B cell (primary cell): Measurements from ENCODE around the gene DRC7. TPM values are rescaled to one million over a fixed set of nuclear protein-coding genes. Genes with fewer than 3 reads are reported as not detected.
A peak's percentile ranks its signal among the peaks of the same experiment; 100 is the strongest.

Source experiments
- ATAC-seq: fragments of 200-7000 bp; cut with Tn5 transposase; one replicate; pipeline ENCODE4 v1.10.0; 2021; ENCODE audit warnings: low read depth, mild to moderate bottlenecking, moderate number of reproducible peaks, moderate library complexity
- CTCF ChIA-PET: fragments of 350-600 bp; sonication (Branson Sonifier 250); formaldehyde crosslinking; loops from one replicate; lab custom pipeline; 2021; ENCODE audit warnings: antibody characterized with exemption, inconsistent platforms; lab: Charles Lee
- POLR2A ChIA-PET: fragments of 350-600 bp; sonication (Branson Sonifier 250); formaldehyde crosslinking; loops from one replicate; lab custom pipeline; 2021; ENCODE audit warnings: antibody characterized with exemption; lab: Charles Lee
- DNase-seq: peaks from one replicate; pipeline ENCODE4 v3.0.0; 2013
- H2AFZ ChIP-seq: 2 replicates; pipeline ENCODE4 v1.6.1; 2012; ENCODE audit warnings: mild to moderate bottlenecking, low read depth, low read length; ENCODE audit not compliant: insufficient read depth, poor library complexity, severe bottlenecking
- H3K27ac ChIP-seq, 2 donors: 1 replicate in 1 of 2; 2 replicates in 1 of 2; pipeline ENCODE4 v1.5.1; 2012 to 2013; ENCODE audit warnings: low read length in 2 of 2, mild to moderate bottlenecking in 2 of 2, moderate library complexity in 1 of 2
- H3K27me3 ChIP-seq, 4 experiments: fragments of 200-600 bp in 1 of 4; sonication (generic) in 1 of 4; replicated peaks in 1 of 4; 1 replicate in 2 of 4; 2 replicates in 2 of 4; pipeline versions ENCODE4 v1.6.1 to v1.7.0; 2013 to 2016; ENCODE audit warnings: low read length in 3 of 4, mild to moderate bottlenecking in 2 of 4, mixed read lengths in 1 of 4, moderate library complexity in 1 of 4; ENCODE audit not compliant: insufficient read depth in 4 of 4, control insufficient read depth in 3 of 4; ENCODE audit errors: control extremely low read depth in 1 of 4
- H3K36me3 ChIP-seq, 2 experiments: replicated peaks in 1 of 2; 1 replicate in 1 of 2; 2 replicates in 1 of 2; pipeline versions ENCODE4 v1.6.1 to v1.7.1; 2013; ENCODE audit warnings: low read length in 1 of 2; ENCODE audit not compliant: insufficient read depth in 2 of 2, control insufficient read depth in 1 of 2; ENCODE audit errors: control extremely low read depth in 1 of 2, extremely low read depth in 1 of 2
- H3K4me1 ChIP-seq, 2 donors: fragments of 200-600 bp in 1 of 2; sonication (generic) in 1 of 2; 1 replicate in 1 of 2; 2 replicates in 1 of 2; pipeline versions ENCODE4 v1.5.1 to v1.6.1; 2013 to 2017; ENCODE audit warnings: low read length in 2 of 2; ENCODE audit not compliant: control insufficient read depth in 2 of 2, insufficient read depth in 2 of 2
- H3K4me2 ChIP-seq: replicated peaks from 2 replicates; pipeline ENCODE3; 2012; ENCODE audit warnings: mild to moderate bottlenecking, low read depth, low read length; ENCODE audit not compliant: poor library complexity, severe bottlenecking
- H3K4me3 ChIP-seq, 5 experiments: fragments of 200-600 bp in 1 of 5; sonication (generic) in 1 of 5; 1 replicate in 3 of 5; 2 replicates in 2 of 5; pipeline versions ENCODE4 v1.5.1 to v1.7.0; 2011 to 2016; ENCODE audit warnings: low read length in 4 of 5, mild to moderate bottlenecking in 4 of 5, low read depth in 2 of 5, control low read depth in 1 of 5, moderate library complexity in 1 of 5; ENCODE audit not compliant: insufficient read depth in 1 of 5; ENCODE audit errors: control extremely low read depth in 1 of 5, extremely low read depth in 1 of 5
- H3K79me2 ChIP-seq: fragments of 200-600 bp; sonication (generic); one replicate; pipeline ENCODE4 v1.6.0; 2016; ENCODE audit warnings: low read length; ENCODE audit not compliant: control insufficient read depth, insufficient read depth
- H3K9ac ChIP-seq: fragments of 200-600 bp; sonication (generic); 2 replicates; pipeline ENCODE4 v1.6.1; 2017; ENCODE audit warnings: mild to moderate bottlenecking, low read length, moderate library complexity
- H3K9me3 ChIP-seq, 3 donors: one replicate each; pipeline versions ENCODE4 v1.6.1 to v1.7.1; 2013; ENCODE audit warnings: low read length in 2 of 3; ENCODE audit not compliant: control insufficient read depth in 2 of 3, insufficient read depth in 1 of 3; ENCODE audit errors: control extremely low read depth in 1 of 3
- H4K20me1 ChIP-seq: 2 replicates; pipeline ENCODE4 v1.6.0; 2012; ENCODE audit warnings: mild to moderate bottlenecking, low read length; ENCODE audit not compliant: insufficient read depth, control insufficient read depth, poor library complexity, severe bottlenecking
- H3K27ac Mint-ChIP-seq: one replicate; pipeline ENCODE4 v1.8.0; 2021; ENCODE audit warnings: mixed read lengths
- H3K27me3 Mint-ChIP-seq: one replicate; pipeline ENCODE4 v1.8.0; 2021; ENCODE audit warnings: mixed read lengths
- H3K4me1 Mint-ChIP-seq: one replicate; pipeline ENCODE4 v1.8.0; 2021; ENCODE audit warnings: mixed read lengths
- H3K4me3 Mint-ChIP-seq: one replicate; pipeline ENCODE4 v1.8.0; 2021; ENCODE audit warnings: mixed read lengths
- H3K9me3 Mint-ChIP-seq: one replicate; pipeline ENCODE4 v1.8.0; 2022; ENCODE audit warnings: mixed read lengths; ENCODE audit not compliant: insufficient read depth
- CTCF ChIP-seq: fragments of 200-600 bp; IDR thresholded peaks from one replicate; pipeline ENCODE4 v1.8.0; 2022; ENCODE audit warnings: antibody characterized with exemption, mild to moderate bottlenecking
- EZH2 ChIP-seq: IDR thresholded peaks from 2 replicates; pipeline ENCODE4 v1.6.1; 2012; ENCODE audit warnings: borderline replicate concordance, low read depth, mild to moderate bottlenecking, moderate library complexity, low read length; ENCODE audit not compliant: insufficient read depth, poor library complexity, severe bottlenecking
- WGBS: methylation state at CpG from one replicate; pipeline ENCODE4 v1.1.5; 2013; ENCODE audit warnings: missing lambda C conversion rate; ENCODE audit not compliant: insufficient coverage; 5-methylcytosine and 5-hydroxymethylcytosine counted together
- intact Hi-C: fragments of 100-400 bp; cut with micrococcal nuclease; formaldehyde crosslinking; loops from one replicate; pipeline ENCODE4 v1.10.0; 2022
- polyA plus RNA-seq: library from polyadenylated mRNA; depleted of rRNA; stranded (reverse); fragments of >200 nt; gene quantifications from 2 replicates; pipeline ENCODE4 v1.2.3, GENCODE V29; 2012
- total RNA-seq, 2 donors: library from RNA; stranded (reverse); fragments of 120-200 nt in 1 of 2; gene quantifications; 1 replicate in 1 of 2; 2 replicates in 1 of 2; pipeline versions ENCODE4 v1.2.3 to v1.2.4, GENCODE V29; 2013 to 2022

The DRC7 gene
- total and polyA plus RNA-seq, 2 donors (not counting 1 experiment from before 2014, with no cell fraction given) = 0.12 to 0.22 TPM

GRCh38 chr16:57647136-57647875 is 47.3 kb upstream of the DRC7 start:
- Histone ChIP-seq H3K4me2 (peak overlapping the region; percentile 31), H3K9me3 (peaks cover 0 to 16% (median 0%) of the 10 kb centered on the region in 3 donors), H2AFZ (no peak overlapping the region), H3K4me3 (no peak overlapping the region), H3K9ac (no peak overlapping the region), H4K20me1 (no peaks in the 10 kb centered on the region), H3K36me3 (no peaks in the 10 kb centered on the region), H3K79me2 (no peaks in the 10 kb centered on the region), H3K4me1 (peaks cover 23 to 30% of the 10 kb centered on the region in 2 donors), H3K27ac (peak overlapping the region in 1 of 2 donors; percentile 61), H3K27me3 (peaks cover 0 to 3% (median 0%) of the 10 kb centered on the region in 4 experiments)
- intact Hi-C loops = loop anchor here (5.0 kb wide), 2 partner anchors 55 to 90 kb away; partner anchors contain the start of gene KATNB1
- TF ChIP-seq CTCF (no peak), EZH2 (no peak)
- Mint-ChIP-seq H3K4me1 (peaks cover 32% of the 10 kb centered on the region), H3K4me3 (no peak overlapping the region), H3K27ac (no peak overlapping the region), H3K9me3 (no peaks in the 10 kb centered on the region), H3K27me3 (no peaks in the 10 kb centered on the region)
- 32% methylated on average over 5 of the region's 10 CpGs for WGBS
- ATAC-seq (no peak), DNase-seq (no peak)
- ChIA-PET POLR2A (interaction anchor here (1.2 kb wide), 1 partner anchor 200 kb away, joined by 4 read pairs; the partner anchor contains the start of genes CIAPIN1 and COQ9), CTCF (interaction anchor here (0.6 to 4.5 kb wide), 12 partner anchors 8 to 346 kb away, joined by 3 to 30 read pairs (median 8); partner anchors contain the start of gene KATNB1)
